HG02678 (cell line): ENCODE results near the gene PBX2.
A peak's percentile ranks its signal among the peaks of the same experiment; 100 is the strongest.
"Not testable (repeated sequence)": the region's sequence is repeated elsewhere in the genome, so short reads cannot be mapped to it uniquely, and the experiment has no call there.

Source experiments
- ATAC-seq: cut with Tn5 transposase; IDR thresholded peaks from one replicate; pipeline ENCODE4 v1.9.1; 2021; ENCODE audit warnings: mild to moderate bottlenecking, moderate library complexity; ENCODE audit not compliant: unreplicated experiment

Gene PBX2

GRCh38 chr6:32203426-32204267, 13.6 kb upstream of the PBX2 start:
- ATAC-seq: no peak

GRCh38 chr6:32202186-32202585, 12.2 kb upstream of the PBX2 start:
- no peak for ATAC-seq

- no peak for ATAC-seq
Measured at GRCh38 chr6:32200711-32201475, 10.9 kb upstream of the PBX2 start.

- ATAC-seq: no peak
Measured at GRCh38 chr6:32198866-32199265, 8.9 kb upstream of the PBX2 start.

- ATAC-seq: no peak
Measured at GRCh38 chr6:32198345-32198696, 8.3 kb upstream of the PBX2 start.

GRCh38 chr6:32196682-32197616, 6.9 kb upstream of the PBX2 start:
- no peak for ATAC-seq

- ATAC-seq: peak; percentile 80
Measured at GRCh38 chr6:32195902-32196681, 6.1 kb upstream of the PBX2 start.

GRCh38 chr6:32195652-32195901, 5.6 kb upstream of the PBX2 start:
- ATAC-seq: peak; percentile 80

GRCh38 chr6:32194825-32195651, 5.0 kb upstream of the PBX2 start:
- no peak for ATAC-seq

GRCh38 chr6:32194388-32194787, 4.4 kb upstream of the PBX2 start:
- no peak for ATAC-seq

GRCh38 chr6:32193096-32193495, 3.1 kb upstream of the PBX2 start:
- not testable (repeated sequence) for ATAC-seq

GRCh38 chr6:32192608-32193039, 2.6 kb upstream of the PBX2 start, which contains the start of gene GPSM3:
GPSM3 (minus strand) TSS chr6:32192643; CDS start chr6:32192513, 130 bp downstream.
- ATAC-seq: no peak

- no peak for ATAC-seq
Measured at GRCh38 chr6:32191696-32192607, 1.9 kb upstream of the PBX2 start.

- no peak for ATAC-seq
Measured at GRCh38 chr6:32190911-32191677, 1.1 kb upstream of the PBX2 start.

- ATAC-seq: no peak
Measured at GRCh38 chr6:32189742-32190053, 304 bp downstream of the PBX2 start.

GRCh38 chr6:32189069-32189741, 797 bp downstream of the PBX2 start:
- ATAC-seq: no peak

- no peak for ATAC-seq
Measured at GRCh38 chr6:32188381-32189068, 1.5 kb downstream of the PBX2 start.
